IPS-11a (cell line): Measurements from ENCODE around the gene MYO7A.

Source experiments
- H3K4me3 ChIP-seq: one replicate; pipeline ENCODE4 v1.5.1; 2013; ENCODE audit warnings: low read depth, low read length, control low read depth

Gene MYO7A

GRCh38 chr11:77159219-77159936 is 31.3 kb downstream of the MYO7A start:
- H3K4me3 ChIP-seq, result no peak overlapping the region

- no peak overlapping the region for H3K4me3 ChIP-seq
Measured at GRCh38 chr11:77159937-77160495, 32.0 kb downstream of the MYO7A start.

GRCh38 chr11:77163271-77163670 is 35.2 kb downstream of the MYO7A start:
- H3K4me3 ChIP-seq, result no peak overlapping the region

- H3K4me3 ChIP-seq, result no peak overlapping the region
Measured at GRCh38 chr11:77165066-77165465, 37.0 kb downstream of the MYO7A start.

- H3K4me3 ChIP-seq, result no peak overlapping the region
Measured at GRCh38 chr11:77166021-77166420, 38.0 kb downstream of the MYO7A start.

- no peak overlapping the region for H3K4me3 ChIP-seq
Measured at GRCh38 chr11:77167111-77167626, 39.1 kb downstream of the MYO7A start.

GRCh38 chr11:77167791-77168190 is 39.7 kb downstream of the MYO7A start:
- H3K4me3 ChIP-seq, result no peak overlapping the region

GRCh38 chr11:77170107-77170506 is 42.1 kb downstream of the MYO7A start:
- H3K4me3 ChIP-seq, result no peak overlapping the region

GRCh38 chr11:77171254-77171653 is 43.2 kb downstream of the MYO7A start:
- H3K4me3 ChIP-seq, result no peak overlapping the region

- no peak overlapping the region for H3K4me3 ChIP-seq
Measured at GRCh38 chr11:77171885-77172665, 44.0 kb downstream of the MYO7A start.

- H3K4me3 ChIP-seq, result no peak overlapping the region
Measured at GRCh38 chr11:77172666-77172982, 44.6 kb downstream of the MYO7A start.

- H3K4me3 ChIP-seq, result no peak overlapping the region
Measured at GRCh38 chr11:77173494-77173893, 45.4 kb downstream of the MYO7A start.

GRCh38 chr11:77174559-77174958 is 46.5 kb downstream of the MYO7A start:
- no peak overlapping the region for H3K4me3 ChIP-seq

GRCh38 chr11:77175021-77175842 is 47.2 kb downstream of the MYO7A start:
- H3K4me3 ChIP-seq, result no peak overlapping the region

GRCh38 chr11:77175869-77176539 is 48.0 kb downstream of the MYO7A start:
- no peak overlapping the region for H3K4me3 ChIP-seq

GRCh38 chr11:77176996-77177395 is 49.0 kb downstream of the MYO7A start:
- H3K4me3 ChIP-seq, result no peak overlapping the region

- H3K4me3 ChIP-seq, result no peak overlapping the region
Measured at GRCh38 chr11:77178150-77178549, 50.1 kb downstream of the MYO7A start.

- no peak overlapping the region for H3K4me3 ChIP-seq
Measured at GRCh38 chr11:77179048-77179447, 51.0 kb downstream of the MYO7A start.

GRCh38 chr11:77179681-77180080 is 51.6 kb downstream of the MYO7A start:
- no peak overlapping the region for H3K4me3 ChIP-seq

GRCh38 chr11:77180346-77180745 is 52.3 kb downstream of the MYO7A start:
- no peak overlapping the region for H3K4me3 ChIP-seq

- H3K4me3 ChIP-seq, result no peak overlapping the region
Measured at GRCh38 chr11:77181226-77181625, 53.2 kb downstream of the MYO7A start.
